SHP77 (cell line): ENCODE results near the gene TRMT11.
"Not testable (repeated sequence)": the region's sequence is repeated elsewhere in the genome, so short reads cannot be mapped to it uniquely, and the experiment has no call there.

Experiments used
- DNase-seq, 2 experiments: peaks; one replicate each; lab custom pipeline; 2025; lab: John Stamatoyannopoulos, UW

TRMT11 gene

DNA sequence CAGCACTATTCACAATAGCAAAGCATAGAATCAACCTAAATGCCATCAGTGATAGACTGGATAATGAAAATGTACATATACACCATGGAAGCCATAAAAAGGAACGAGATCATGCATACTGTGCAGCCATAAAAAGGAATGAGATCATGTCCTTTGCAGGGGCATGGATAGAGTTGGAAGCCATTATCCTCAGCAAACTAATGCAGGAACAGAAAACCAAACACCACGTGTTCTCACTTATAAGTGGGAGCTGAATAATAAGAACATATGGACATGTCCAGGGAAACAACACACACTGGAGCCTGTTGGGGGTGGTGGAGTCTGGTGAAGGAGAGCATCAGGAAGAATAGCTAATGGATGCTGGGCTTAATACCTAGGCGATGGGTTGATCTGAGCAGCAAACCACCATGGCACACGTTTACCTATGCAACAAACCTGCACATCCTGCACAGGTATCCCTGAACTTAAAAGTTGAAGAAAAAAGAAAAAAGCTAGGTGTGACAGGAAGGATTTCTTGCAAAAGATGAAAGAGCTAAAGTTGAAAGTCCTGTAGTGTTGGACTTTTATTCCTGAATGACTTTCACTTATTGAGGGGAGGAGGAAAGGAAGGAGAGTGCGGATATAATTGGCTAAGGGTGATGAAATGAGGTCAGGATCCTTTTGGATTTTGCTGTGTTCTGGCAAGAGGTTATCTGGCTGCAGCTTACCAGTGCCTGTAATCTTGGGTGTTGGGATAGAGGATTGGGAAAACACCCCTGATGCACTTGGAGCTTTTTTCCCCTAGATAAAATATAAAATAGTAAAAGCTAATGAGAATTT lies 8.5 kb downstream of the TRMT11 start:
- no peak for DNase-seq

DNA sequence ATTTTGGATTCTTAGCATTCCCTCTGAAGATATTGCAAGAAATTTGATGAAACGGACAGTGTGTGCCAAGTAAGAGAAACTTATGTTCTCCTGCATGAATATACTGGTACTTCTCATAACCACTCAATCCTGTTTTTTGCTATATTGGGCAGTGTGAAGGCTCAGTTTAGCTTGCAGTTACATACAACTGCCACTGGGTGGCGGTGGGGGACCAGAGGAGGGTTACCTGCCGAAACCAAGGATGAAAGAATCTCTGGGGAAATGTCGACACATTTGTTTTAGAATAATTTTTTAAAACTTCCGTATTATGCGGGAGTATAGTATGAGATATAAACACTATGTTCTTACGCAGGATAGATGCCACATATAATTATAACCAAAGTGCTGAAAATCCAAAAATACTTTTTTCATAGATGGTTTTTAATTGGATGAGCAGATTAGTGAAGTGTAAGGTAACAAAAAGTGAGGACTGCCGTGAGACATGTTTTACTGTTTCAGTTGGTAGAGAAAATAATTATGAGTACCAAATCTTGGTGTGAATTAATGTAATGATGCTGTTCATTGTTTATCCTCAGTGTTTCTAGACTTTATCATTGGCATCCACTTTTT lies 9.7 kb downstream of the TRMT11 start:
- peak; percentile 43 to 58 for DNase-seq

DNA sequence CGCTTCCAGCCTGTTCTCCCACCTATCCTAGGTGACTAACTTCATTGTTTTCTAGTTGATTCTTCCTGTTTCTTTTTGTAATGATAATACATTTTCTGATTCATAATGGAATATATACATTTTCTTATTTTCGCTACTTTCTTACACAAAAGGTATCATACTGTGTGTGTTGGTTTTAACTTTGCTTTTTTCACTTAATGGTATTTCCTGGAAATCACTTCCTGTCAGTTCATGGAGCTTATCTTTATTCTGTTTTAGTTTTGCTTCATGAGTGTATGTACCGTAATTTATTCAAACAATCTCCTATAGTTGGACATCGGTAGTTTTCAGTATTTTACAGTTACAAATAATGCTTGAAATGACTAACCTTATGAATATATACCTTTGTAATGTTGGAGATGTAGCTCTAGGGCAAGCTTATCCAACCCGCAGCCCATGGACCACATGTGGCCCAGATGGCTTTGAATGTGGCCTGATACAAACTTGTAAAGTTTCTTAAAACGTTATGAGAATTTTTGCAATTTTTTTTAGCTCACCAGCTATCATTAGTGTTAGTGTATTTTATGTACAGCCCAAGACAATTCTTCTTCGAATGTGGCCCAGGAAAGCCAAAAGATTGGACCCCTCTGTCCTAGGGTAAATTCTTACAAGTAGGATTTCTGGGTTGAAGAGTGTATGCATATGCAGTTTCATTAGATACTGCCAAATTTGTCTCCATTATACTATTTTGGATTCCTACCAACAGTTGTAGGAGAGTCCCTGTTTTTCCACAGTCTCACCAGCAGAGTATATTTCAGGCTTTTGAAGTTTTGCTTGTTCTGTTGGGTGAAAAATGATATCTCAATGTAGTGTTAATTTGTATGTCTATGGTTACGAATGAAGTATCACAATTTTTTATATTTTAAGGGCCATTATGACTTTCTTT lies 16.7 kb downstream of the TRMT11 start:
- DNase-seq: no peak

DNA sequence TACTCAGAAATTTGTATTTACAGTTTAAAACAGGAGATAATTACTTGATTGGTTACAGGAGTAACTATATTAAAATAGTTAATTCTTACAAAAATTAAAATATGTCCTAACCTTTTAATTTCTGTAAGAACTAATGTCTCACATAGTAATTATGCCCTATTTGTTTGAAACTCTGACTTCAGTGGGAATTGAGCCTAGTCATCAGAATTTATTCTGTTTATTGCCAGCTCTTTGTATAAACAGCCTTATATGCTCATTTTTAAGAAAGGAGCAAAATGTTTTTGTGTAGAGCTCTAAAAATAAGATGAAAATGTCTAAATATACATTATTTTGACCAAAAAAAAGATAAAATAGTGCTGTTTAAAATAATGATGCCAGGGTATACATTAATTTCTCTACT lies 21.5 kb downstream of the TRMT11 start:
- DNase-seq: no peak

DNA sequence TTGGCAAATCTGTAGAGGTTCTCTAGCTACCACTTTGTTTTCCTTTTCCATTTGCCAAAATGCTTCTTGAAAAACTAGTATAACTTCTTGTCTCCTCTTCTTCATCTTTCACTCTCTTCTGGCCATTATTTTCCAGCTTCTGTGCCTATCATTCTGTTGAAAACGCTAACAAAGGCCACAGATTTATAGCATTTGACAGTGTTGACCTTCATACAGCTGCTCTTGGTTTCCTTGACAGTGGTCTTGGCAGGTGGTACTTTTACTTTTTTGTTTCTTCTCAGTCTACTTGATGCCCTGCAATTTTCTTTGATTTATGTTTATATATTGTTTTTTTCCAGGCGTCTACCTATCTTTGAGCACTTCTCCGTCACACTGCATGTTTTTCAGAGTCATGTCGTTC lies 23.7 kb downstream of the TRMT11 start:
- no peak for DNase-seq

DNA sequence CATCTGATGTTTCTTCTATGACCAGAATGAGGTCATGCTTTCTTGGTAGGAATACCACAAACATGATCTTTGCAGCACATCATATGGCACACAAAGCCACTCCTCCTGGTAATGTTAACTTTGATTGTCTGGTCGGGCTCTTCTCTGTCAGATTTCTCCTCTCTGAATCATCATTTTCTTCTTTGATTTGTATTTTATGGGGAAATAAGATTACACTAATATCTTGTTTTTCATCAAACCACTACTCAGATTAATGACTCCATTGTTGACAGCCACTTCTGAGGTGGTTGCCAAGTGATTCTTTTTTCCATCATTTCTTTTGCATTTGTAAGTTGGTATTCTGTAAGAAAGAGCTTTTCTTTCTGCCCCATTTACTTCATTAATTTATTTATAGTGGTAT lies 29.5 kb downstream of the TRMT11 start:
- DNase-seq: no peak

DNA sequence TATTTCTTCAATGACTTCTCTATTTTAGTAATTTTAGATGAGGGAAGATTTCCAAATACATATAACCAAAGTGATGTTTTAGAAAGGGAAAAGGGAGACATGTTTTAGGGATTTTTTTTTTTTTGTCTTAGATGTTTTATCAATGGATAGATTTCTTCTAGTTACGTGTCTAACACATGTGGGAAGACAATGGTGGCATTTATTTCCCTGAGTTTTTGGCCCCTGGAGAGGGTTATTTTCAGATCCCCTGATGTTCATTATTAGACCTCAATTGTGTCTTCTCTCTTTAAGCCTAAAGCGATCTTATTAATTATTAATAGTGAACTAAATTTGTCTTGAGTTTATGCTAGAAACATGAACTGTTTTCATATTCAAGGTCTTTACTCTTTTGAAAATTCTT lies 30.3 kb downstream of the TRMT11 start:
- DNase-seq: no peak

DNA sequence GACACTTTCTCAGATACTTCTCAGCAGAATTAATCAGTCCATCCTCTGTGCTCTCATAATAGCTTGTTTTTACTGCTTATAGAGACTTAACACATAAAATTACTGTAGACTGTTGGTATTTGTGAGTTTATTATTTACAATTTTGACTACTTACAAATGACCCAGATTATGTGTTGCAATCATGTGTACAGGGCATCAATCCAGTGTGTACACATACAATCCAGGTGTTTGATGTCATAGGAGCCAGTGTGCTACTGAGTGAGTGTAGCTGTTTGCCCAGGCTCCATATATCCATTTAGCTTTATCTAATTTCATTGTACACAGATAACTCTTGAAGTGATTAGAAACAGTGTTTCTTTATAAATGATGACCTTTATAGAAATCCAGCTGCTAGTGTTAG lies 31.3 kb downstream of the TRMT11 start:
- no peak for DNase-seq

DNA sequence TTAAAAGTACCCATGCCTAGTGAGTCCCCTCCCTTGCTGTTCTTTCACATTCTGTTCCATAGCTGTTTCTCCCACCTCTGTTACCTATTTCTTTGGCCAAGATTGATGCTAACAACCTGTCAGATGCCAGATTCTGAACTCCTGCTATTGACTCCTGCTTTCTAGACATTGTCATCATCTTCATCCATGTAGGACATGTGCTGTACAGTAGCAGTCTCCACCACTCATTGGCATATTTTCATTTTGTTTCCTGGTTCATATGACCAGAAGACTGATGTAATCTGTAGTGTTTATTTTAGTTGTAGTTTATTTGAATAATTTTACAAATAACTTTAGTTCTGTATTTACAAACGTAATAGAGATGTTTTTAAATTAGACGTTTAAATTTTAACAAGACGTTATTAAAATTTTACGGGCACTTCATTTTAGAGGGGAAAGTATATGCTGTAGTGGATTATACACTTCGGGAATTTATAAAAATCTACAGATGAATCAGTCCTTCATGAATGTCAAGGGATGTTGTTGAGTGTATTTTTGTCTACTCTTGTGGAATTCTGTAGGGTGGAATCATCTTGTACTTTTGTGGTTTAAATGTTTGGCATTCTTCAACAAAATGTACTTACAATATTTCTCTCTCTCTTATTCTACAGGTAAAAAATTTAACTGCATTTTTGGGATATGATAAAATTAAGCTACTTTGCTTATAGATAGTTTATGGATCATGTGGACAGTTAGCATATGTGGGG lies 34.1 kb downstream of the TRMT11 start:
- no peak for DNase-seq

DNA sequence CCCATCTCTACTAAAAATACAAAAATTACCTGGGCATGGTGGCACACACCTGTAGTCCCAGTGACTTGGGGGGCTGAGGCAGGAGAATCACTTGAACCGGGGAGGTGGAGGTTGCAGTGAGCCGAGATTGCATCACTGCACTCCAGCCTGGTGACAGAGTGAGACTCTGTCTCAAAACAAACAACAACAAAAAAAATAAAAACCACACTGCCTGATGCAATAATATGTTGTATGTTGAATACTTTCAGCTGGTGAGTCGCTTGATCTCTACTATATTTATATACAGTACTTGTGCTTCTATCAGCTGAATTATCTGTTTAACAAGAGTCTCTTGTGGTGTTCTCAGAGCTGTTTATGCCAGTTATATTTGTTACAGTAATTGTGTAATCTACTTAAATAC lies 37.1 kb downstream of the TRMT11 start:
- not testable (repeated sequence) for DNase-seq

DNA sequence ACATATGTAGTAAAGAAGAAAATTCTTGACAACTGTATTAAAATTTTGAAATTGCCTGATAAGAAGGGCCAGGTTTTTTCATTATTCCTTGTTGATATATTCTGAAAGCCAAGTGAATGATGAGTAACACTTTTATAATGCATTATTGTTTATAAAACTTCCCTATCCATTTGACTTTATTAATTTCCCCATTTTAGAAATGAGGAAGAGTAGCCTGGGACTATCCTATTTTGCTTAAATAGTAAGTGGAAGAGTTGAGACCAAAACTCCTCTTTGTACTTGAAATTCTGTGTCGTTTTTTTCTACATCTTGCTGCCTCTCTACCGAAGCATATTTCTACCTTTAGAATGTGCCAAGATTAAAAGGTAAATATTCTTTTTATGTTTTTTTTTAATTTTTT lies 39.7 kb downstream of the TRMT11 start:
- no peak for DNase-seq

DNA sequence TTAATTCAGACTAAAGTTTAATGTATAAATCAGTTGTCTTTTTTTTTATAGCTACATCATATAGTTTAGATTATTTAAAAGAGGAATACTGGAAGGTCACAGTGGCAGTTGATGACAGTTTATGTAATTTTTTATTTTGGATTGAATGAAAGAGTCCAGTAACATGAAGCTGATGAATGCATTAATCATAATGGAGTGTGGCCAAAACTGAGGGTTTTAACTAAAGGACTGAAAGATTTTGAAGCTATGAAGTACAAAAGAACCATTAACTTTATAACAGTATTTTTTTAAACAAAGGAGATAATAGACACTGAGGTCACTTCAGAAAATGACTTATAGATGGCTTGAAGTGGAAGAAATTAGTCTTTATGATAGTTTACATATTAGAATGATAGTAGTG lies 41.3 kb downstream of the TRMT11 start:
- DNase-seq: no peak

DNA sequence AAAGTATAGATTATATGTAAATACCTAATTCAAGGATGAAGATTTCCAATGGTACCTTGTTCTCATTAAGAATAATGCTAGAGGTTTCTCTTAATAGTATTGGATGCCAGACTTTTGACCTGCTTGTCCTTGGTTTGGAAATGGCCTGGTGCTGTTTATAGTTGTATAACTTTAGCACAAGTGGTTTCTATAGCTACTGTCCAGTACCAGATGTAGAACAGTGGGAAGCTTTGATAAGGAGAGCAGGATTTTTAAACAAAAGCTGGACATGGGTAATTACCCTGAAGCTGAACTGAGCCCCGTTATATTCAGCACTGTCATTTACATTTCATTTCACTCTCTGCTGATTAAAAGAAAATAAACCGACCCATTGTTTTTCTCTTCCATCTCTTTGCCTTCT lies 43.7 kb downstream of the TRMT11 start:
- DNase-seq: no peak

DNA sequence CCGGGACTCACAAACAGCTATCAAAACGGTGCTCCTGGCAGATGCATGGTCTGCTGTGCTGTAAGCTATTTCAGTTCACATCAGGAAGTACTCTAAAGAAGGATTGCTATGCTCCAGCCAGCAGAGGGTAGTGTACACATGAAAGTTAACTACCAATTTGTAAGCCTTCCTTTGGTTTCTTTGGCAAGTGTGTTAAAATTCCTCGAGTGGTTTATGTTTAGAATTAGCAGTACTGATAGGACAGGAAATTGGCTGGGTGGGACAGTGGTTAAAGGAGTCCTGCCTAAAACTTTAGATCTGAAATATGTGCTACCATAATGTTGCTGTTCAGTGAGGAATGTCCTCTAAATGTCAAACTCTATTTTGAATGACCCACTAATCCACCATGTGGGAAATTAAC lies 47.4 kb downstream of the TRMT11 start:
- peak in 1 of 2 experiments; percentile 5 for DNase-seq

DNA sequence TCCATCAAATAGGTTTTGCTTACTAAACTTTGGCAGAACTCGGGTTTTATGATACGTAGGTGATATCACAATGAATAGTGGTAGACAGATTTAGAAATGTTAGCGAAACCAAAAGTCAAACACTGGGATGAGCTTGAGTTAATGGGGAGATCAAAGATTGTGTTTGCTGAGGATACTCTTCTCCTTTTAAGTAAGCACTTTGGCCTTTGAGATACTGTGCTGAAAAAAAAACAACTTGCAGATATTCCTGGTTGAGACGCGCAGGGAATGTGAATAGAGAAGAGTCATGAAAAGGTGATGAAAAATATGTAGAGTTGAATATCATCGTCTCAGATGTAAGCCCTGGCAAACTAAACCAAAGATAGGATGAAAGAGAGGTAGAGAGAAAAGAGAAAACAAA lies 48.3 kb downstream of the TRMT11 start:
- DNase-seq: no peak

DNA sequence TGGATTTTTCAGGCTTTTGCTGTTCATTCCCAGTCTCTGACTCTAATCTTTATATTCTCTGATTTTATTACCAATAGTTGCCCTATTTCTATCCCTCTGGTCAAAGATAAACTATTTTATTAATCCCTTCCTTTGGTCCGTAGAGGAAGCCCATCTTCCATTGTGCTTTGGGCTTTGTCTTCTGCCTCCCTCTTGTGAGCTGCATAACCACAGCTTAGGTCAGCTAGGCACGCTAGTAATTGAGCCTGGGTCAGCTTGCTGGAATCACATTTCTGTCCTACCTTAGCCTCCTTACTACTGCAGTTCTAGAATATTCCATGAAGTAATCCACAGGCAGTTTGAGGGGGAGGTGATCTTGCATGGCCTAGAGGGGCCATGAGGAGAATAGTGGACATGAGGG lies 49.4 kb downstream of the TRMT11 start:
- DNase-seq: no peak

DNA sequence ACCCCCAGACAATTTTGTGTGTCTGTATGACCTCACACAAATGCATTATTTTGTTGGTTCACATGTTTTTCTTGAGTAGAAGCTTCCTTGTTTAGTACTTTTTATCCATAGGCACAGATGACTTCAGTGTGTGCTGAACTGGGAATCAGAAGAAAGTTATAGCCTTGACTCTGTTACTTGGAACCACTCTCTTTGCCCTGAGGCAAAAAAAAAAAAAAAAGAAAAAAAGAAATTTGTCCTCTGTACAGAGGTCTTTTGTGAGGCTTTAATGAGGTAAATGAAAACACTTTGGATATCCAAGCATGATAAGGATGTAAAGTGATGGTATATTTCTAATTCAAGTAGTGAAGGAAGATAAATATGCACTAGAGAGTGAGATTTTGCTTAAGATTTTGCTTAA lies 51.9 kb downstream of the TRMT11 start:
- DNase-seq: no peak

DNA sequence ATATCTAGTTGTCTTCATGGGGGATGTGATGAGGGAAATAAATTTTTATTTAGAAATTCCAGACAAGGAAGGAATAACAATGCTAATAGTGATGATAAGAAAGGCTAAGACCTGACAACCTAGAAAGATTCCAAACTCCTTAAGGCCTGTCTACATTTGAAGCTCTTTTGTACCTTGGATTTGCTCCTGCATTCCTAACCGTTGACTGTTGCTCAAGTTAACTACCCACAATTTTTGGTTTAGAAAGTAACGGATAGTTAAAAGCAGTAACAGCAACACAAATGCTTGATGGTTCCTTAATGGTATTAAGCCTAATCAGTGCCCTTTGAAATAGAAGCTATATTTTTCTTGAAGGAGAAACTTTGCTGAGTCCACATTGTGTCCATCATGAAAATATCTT lies 52.9 kb downstream of the TRMT11 start:
- no peak for DNase-seq

DNA sequence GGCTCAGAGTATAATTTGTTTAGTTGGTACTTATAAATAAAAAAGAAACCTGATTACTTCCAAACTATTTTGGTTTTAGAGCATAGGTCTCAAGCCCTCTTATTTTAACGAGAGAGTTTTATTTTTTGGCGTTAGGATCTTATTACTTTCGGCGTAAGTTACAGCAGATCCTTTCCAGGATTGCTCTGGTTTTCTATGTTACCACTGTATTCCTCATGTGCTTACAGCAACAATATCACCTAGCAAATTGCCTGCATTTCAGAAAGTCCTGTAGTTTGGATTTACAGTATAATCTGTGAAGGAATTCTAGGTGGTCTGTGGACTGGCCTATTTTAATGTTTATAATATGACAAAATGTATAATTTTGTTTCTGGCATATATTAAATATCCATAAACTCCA lies 54.1 kb downstream of the TRMT11 start:
- no peak for DNase-seq

DNA sequence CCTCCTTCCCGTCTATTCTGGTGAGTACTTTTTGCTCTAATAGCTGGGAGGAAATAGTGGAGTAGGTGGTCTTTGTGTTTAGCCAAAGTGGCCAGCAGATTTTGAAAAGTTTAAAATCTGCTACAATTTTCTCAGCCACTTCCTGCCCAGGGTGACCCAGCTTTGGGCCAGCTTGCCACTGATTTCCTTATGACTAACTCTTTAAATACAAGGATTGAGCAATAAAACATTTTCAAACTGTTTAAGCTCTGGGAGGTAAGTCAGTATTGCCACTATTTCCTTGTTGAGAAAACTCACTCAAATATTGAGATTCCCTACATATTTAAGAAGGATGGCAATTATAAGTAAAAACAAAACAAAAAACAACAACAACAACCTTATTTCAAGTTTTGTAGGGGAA lies 54.5 kb downstream of the TRMT11 start:
- DNase-seq: no peak

DNA sequence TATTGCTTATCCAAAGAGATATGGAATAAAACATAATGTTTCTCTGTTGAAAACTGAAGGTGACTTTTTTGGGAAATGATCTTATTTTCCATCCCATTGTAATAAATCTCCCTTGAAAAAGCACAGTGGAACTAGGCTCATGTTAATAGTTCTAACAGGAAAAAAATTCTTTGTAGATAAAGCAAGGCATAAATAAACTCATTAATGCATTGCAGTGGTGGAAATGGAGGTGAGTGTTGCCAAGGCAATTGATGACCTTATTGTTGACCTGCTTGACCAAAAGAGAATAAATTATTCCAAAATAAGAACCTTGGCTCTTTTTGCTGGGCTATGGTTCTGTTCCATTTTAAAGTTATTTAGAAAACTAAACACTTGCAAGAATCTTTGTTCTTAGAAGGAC lies 55.2 kb downstream of the TRMT11 start:
- DNase-seq: no peak

DNA sequence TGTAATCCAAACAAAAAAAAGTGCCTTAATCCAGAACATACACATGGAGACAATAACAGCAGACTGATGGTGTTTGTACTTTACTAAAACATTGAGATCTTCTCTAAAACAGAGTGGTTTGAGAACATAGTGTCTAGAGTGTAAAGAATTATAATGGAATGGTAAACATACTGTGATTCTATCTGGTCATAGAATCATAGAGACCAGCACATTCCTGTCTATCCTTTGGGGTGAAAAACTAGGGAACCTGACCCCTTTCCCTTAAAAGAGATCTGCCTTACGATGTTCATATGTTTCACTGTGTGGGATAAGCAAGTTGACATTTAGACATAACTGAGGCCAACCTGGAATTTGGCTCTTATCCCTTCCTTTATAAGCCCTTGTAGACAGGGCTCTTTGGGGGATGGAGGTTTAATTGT lies 55.7 kb downstream of the TRMT11 start:
- DNase-seq: no peak
